Tibial nerve (tissue), 4 donors: ENCODE results near the gene F7.

Source experiments
- CTCF ChIP-seq, 5 experiments: fragments of 200-600 bp in 3 of 5; fragments of 450-650 bp in 2 of 5; sonication (generic) in 3 of 5; IDR thresholded peaks; one replicate each; pipeline ENCODE4 v1.5.1; 2016 to 2019; ENCODE audit warnings: antibody characterized with exemption in 5 of 5, mild to moderate bottlenecking in 3 of 5, moderate library complexity in 2 of 5
- EP300 ChIP-seq, 2 donors: sonication (generic); formaldehyde crosslinking; IDR thresholded peaks; one replicate each; pipeline ENCODE4 v1.6.1; 2017; ENCODE audit warnings: antibody characterized with exemption in 2 of 2, mild to moderate bottlenecking in 1 of 2
- POLR2A ChIP-seq, 2 donors: fragments of 450-650 bp; IDR thresholded peaks; one replicate each; pipeline ENCODE4 v1.6.1; 2017; ENCODE audit warnings: antibody characterized with exemption in 2 of 2, mild to moderate bottlenecking in 2 of 2, moderate library complexity in 2 of 2

- TF ChIP-seq CTCF (IDR thresholded peaks at IDR 0.05) = no peak
- TF ChIP-seq POLR2A (IDR thresholded peaks at IDR 0.05) = no peak
- no peak for TF ChIP-seq EP300 (IDR thresholded peaks at IDR 0.05)
Observed at GRCh38 chr13:113117911-113118260, 12.3 kb downstream of the F7 start.
